Common myeloid progenitor, CD34-positive (primary cell): Measurements from ENCODE around the gene BCOR.

Source experiments
- CTCF ChIA-PET: fragments of 350-600 bp; sonication (Branson Sonifier 250); formaldehyde crosslinking; loops from one replicate; lab custom pipeline; 2021; ENCODE audit warnings: antibody characterized with exemption; lab: Charles Lee
- POLR2A ChIA-PET: fragments of 350-600 bp; sonication (Branson Sonifier 250); formaldehyde crosslinking; loops from one replicate; lab custom pipeline; 2021; ENCODE audit warnings: antibody characterized with exemption; lab: Charles Lee
- DNase-seq, 3 donors: peaks; one replicate each; pipeline versions ENCODE4 v3.0.0 to v3.0.0-alpha.2; 2013
- H3K27ac ChIP-seq, 2 experiments: 1 replicate in 1 of 2; 2 replicates in 1 of 2; pipeline ENCODE4 v1.7.0; 2013; ENCODE audit warnings: inconsistent platforms in 2 of 2, low read length in 2 of 2, mild to moderate bottlenecking in 2 of 2, low read depth in 1 of 2, moderate library complexity in 1 of 2; ENCODE audit not compliant: severe bottlenecking in 2 of 2, insufficient read depth in 1 of 2, poor library complexity in 1 of 2
- H3K27me3 ChIP-seq, 5 experiments: replicated peaks in 2 of 5; 1 replicate in 3 of 5; 2 replicates in 2 of 5; pipeline versions ENCODE4 v1.6.1 to v1.7.0; 2013; ENCODE audit warnings: low read length in 4 of 5, mild to moderate bottlenecking in 2 of 5, moderate library complexity in 2 of 5, inconsistent platforms in 1 of 5; ENCODE audit not compliant: insufficient read depth in 5 of 5, control insufficient read depth in 4 of 5
- H3K36me3 ChIP-seq, 4 experiments: 1 replicate in 2 of 4; 2 replicates in 2 of 4; pipeline versions ENCODE4 v1.6.1 to v1.7.0; 2013; ENCODE audit warnings: low read length in 3 of 4, control low read depth in 1 of 4, mild to moderate bottlenecking in 1 of 4; ENCODE audit not compliant: control insufficient read depth in 4 of 4, insufficient read depth in 4 of 4
- H3K4me1 ChIP-seq, 4 experiments: 1 replicate in 3 of 4; 2 replicates in 1 of 4; pipeline versions ENCODE4 v1.6.1 to v1.7.1; 2013; ENCODE audit warnings: low read length in 3 of 4, mild to moderate bottlenecking in 3 of 4, control low read depth in 1 of 4, inconsistent platforms in 1 of 4, moderate library complexity in 1 of 4; ENCODE audit not compliant: control insufficient read depth in 4 of 4, insufficient read depth in 4 of 4; ENCODE audit errors: control extremely low read depth in 1 of 4
- H3K4me3 ChIP-seq, 7 experiments: 1 replicate in 4 of 7; 2 replicates in 3 of 7; pipeline versions ENCODE4 v1.5.1 to v1.7.0; 2013; ENCODE audit warnings: mild to moderate bottlenecking in 7 of 7, low read length in 6 of 7, moderate library complexity in 6 of 7, inconsistent platforms in 2 of 7, low read depth in 2 of 7, control low read depth in 1 of 7; ENCODE audit not compliant: insufficient read depth in 4 of 7, control insufficient read depth in 1 of 7; ENCODE audit errors: extremely low read depth in 1 of 7
- H3K9me3 ChIP-seq, 5 experiments: 1 replicate in 4 of 5; 2 replicates in 1 of 5; pipeline versions ENCODE4 v1.6.1 to v1.7.1; 2013; ENCODE audit warnings: low read length in 4 of 5, mild to moderate bottlenecking in 2 of 5, inconsistent platforms in 1 of 5, low read depth in 1 of 5, moderate library complexity in 1 of 5; ENCODE audit not compliant: control insufficient read depth in 4 of 5, insufficient read depth in 2 of 5; ENCODE audit errors: control extremely low read depth in 1 of 5
- WGBS: methylation state at CpG from one replicate; pipeline ENCODE4 v1.1.5; 2013; ENCODE audit not compliant: insufficient coverage; 5-methylcytosine and 5-hydroxymethylcytosine counted together

Gene BCOR

DNA sequence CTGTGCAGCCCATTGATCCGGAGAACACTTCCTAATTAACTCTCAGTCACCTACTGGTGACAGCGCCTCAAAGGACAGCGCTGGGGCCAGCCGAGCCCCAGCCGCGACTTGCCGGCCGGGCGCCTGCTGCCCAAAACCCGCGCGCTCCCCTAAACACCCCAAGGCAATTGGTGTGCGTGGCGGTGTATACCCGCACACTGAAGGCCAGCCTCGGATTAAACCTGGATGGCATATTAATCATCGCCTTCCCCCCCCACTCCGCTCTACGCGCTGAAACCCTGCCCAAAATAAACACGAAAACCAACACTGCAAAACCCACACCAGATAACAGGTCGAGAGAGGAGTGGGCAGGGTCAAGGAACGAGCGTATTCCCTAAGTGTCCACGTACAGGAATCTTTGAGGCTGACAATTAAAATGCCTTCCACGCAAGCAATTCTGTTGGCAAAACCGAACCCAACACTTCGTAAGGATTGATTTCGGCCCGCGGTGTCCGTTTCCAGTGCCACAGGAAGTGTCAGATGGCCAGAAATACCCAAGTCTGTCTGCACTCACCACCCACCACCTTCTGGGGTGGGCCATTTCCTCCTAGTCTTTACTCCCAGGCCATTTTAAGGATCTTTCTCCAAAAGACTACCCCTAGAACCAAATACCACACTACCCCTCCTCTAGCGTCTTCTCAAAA, 2.7 kb downstream of the BCOR start:
- H3K27me3 ChIP-seq: peaks cover 0 to 83% (median 0%) of the 10 kb centered on the region in 5 experiments
- POLR2A ChIA-PET: interaction anchor here (0.5 to 1.1 kb wide), 2 partner anchors 81 to 83 kb away, joined by 3 to 4 read pairs; no protein-coding TSS in a partner anchor
- H3K4me3 ChIP-seq: peak overlapping the region; percentile 46 to 80 (median 71)
- no peak overlapping the region for H3K27ac ChIP-seq
- peak in 1 of 3 donors; percentile 12 for DNase-seq
- H3K9me3 ChIP-seq: peaks cover 0 to 5% (median 0%) of the 10 kb centered on the region in 5 experiments
- H3K4me1 ChIP-seq: peaks cover 5 to 53% (median 41%) of the 10 kb centered on the region in 4 experiments
- no peaks in the 10 kb centered on the region for H3K36me3 ChIP-seq
- WGBS: 1% methylated on average over 21 of the region's 33 CpGs
- CTCF ChIA-PET: no interaction called here

DNA sequence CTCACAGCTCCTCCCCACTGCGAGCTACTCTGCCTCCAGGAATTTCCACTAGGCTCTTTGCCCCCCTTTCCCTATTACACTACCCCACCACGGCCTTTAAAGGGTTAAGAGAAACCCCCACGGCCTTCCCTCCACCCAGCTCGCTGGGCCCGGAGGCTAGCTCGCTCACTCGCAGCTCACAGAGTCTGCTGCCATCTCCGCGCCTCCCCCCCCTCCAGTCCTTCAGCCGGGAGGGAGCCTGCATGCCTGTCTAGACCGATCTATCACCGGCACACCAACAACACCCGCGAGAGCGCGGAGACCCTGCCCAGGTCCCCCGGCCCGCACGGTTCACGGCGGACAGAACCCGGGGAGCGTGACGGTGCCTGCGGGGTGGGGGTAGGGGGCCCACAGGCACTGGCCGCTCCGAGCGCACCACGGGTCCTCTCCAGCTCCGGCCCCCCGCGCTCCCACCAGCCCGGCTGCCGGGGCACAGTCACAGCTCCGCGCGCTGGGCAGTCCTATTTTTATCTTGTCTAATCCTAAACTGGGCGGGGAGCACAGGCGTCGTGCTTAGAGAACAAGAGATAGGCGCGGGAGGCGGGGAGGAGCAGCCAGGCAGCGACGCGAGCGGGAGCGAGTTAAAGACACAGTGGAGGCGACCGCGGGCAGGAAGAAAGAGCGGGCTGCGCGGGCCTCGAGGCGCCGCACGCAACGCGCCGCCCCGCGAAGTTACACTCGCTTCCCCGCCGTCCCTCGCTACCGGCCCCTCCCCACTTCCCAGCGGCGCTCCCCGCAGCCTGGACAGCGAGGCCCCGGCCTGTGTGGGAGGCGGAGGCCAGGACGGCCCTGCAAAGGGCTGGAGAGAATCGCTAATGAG, 3.5 kb downstream of the BCOR start:
- H3K36me3 ChIP-seq: no peaks in the 10 kb centered on the region
- peak overlapping the region; percentile 46 to 80 (median 71) for H3K4me3 ChIP-seq
- H3K27ac ChIP-seq: no peak overlapping the region
- POLR2A ChIA-PET: interaction anchor here (1.0 to 1.1 kb wide), 2 partner anchors 60 to 80 kb away, joined by 3 to 4 read pairs; no protein-coding TSS in a partner anchor
- CTCF ChIA-PET: interaction anchor here (0.8 to 1.1 kb wide), 3 partner anchors 11 to 190 kb away, joined by 3 read pairs; no protein-coding TSS in a partner anchor
- peaks cover 0 to 5% (median 0%) of the 10 kb centered on the region in 5 experiments for H3K9me3 ChIP-seq
- peaks cover 0 to 83% (median 0%) of the 10 kb centered on the region in 5 experiments for H3K27me3 ChIP-seq
- 7% methylated on average over 52 of the region's 76 CpGs for WGBS
- peaks cover 0 to 52% (median 41%) of the 10 kb centered on the region in 4 experiments for H3K4me1 ChIP-seq
- peak in 2 of 3 donors; percentile 46 to 62 for DNase-seq

DNA sequence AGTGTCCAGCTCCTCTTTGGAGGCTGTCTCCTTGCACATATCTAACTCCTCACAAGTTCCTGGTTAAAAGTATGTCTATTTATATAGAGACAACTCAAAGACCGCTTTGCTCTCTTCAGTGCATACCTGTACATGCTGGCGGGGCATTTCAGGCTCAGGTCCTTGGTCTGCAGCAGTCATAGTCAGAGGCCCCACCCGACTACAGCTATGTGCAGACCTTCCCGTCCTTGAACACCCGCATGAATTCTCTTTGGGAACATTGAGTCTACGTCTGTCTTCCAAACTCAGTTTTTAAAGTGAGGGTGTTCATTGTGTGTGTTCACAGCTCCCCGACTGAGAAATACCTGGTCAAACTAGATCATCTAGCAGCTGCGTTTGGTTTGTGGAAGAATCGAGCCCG, 4.2 kb downstream of the BCOR start:
- Histone ChIP-seq H3K36me3 (no peaks in the 10 kb centered on the region), H3K4me3 (peak overlapping the region in 4 of 7 experiments; percentile 57 to 80 (median 74)), H3K27me3 (peaks cover 0 to 84% (median 0%) of the 10 kb centered on the region in 5 experiments), H3K27ac (no peak overlapping the region), H3K4me1 (peaks cover 0 to 53% (median 44%) of the 10 kb centered on the region in 4 experiments), H3K9me3 (peaks cover 0 to 5% (median 0%) of the 10 kb centered on the region in 5 experiments)
- POLR2A ChIA-PET: interaction anchor here (0.9 to 1.1 kb wide), 3 partner anchors 57 to 80 kb away, joined by 3 to 4 read pairs (median 3); no protein-coding TSS in a partner anchor
- WGBS: 64% methylated on average over 8 of the region's 10 CpGs
- no peak for DNase-seq
- CTCF ChIA-PET: interaction anchor here (0.8 to 1.1 kb wide), 3 partner anchors 11 to 189 kb away, joined by 3 read pairs; no protein-coding TSS in a partner anchor

DNA sequence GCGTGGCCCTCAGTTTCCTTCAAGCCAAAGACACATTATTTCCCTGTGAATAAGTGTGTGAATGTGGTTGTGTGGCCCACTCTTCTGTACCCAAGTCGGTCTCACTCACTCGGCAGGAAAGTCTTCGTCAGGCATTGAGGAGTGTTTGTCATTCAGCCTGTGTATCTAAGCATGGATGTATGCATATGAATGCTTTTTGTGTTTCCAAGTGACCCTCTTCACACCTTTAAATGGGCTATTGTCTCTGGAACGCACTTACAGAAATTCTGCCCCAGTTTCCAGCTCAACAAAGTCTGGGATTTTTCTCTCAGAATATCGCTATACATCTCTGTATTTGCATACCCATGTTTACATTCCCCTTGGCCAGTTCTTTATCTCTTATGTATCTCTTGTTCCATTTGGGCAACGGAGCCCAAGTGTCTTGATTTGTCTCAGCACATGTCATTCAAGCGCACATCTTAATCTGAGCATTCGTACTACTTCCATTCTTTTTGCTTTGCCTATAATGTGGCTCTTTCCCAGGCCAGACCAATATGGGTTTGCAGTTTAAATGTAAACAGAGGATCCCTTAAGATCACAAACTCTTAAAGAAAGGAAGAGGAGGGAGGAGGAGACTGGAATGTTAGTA, 4.8 kb downstream of the BCOR start:
- ChIA-PET POLR2A (interaction anchor here (0.9 kb wide), 1 partner anchor 57 kb away, joined by 3 read pairs; no protein-coding TSS in a partner anchor), CTCF (interaction anchor here (1.0 to 1.1 kb wide), 2 partner anchors 87 to 188 kb away, joined by 3 read pairs; no protein-coding TSS in a partner anchor)
- H3K27ac ChIP-seq: no peak overlapping the region
- peaks cover 0 to 87% (median 0%) of the 10 kb centered on the region in 5 experiments for H3K27me3 ChIP-seq
- H3K4me1 ChIP-seq: peaks cover 0 to 57% (median 45%) of the 10 kb centered on the region in 4 experiments
- no peaks in the 10 kb centered on the region for H3K36me3 ChIP-seq
- H3K9me3 ChIP-seq: peaks cover 0 to 5% (median 0%) of the 10 kb centered on the region in 5 experiments
- DNase-seq: no peak
- H3K4me3 ChIP-seq: no peak overlapping the region
- WGBS: 43% methylated on average over 4 of the region's 9 CpGs

DNA sequence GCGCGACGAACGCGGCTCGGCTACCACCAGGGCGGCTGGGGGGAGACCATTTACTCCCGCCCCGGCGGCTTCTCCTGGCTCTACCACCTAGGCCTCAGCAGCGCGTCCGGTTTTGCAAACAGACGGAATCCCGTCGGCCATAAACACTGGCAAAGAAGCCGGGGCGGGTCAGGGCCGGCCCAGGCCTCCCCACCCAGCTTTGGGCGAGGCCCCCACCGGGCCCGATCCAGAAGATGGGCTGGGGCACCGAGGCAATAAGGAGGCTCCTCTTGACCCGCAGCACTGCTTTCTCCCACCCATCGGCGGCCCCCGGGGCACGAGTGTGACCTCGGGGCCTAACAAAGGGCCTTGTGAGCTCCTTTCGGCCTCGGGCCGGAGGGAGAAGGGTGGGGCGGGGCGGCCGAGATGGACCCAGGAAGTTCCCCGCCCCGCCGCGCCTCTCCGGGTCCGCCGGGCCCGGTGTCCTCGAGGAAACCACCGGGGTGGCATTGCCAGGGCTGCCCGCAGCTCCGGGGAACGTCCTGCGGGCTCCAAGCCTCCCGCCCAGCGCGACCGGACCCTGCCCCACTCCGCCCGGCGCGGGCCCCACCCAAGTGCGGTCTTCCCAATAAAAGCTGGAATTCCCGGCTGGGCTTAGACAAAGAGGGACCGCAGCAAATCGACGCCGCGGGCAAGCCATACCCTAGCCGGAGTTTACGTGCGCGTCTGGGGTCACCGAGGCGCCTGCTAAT, 5.9 kb downstream of the BCOR start:
- no peak overlapping the region for H3K4me3 ChIP-seq
- H3K27me3 ChIP-seq: peaks cover 0 to 94% (median 0%) of the 10 kb centered on the region in 5 experiments
- 54% methylated on average over 45 of the region's 70 CpGs for WGBS
- peaks cover 0 to 5% (median 0%) of the 10 kb centered on the region in 5 experiments for H3K9me3 ChIP-seq
- H3K36me3 ChIP-seq: peaks cover 0 to under 1% (median 0%) of the 10 kb centered on the region in 4 experiments
- peaks cover 0 to 57% (median 46%) of the 10 kb centered on the region in 4 experiments for H3K4me1 ChIP-seq
- DNase-seq: no peak
- no peak overlapping the region for H3K27ac ChIP-seq
- ChIA-PET POLR2A (no interaction called here), CTCF (no interaction called here)

DNA sequence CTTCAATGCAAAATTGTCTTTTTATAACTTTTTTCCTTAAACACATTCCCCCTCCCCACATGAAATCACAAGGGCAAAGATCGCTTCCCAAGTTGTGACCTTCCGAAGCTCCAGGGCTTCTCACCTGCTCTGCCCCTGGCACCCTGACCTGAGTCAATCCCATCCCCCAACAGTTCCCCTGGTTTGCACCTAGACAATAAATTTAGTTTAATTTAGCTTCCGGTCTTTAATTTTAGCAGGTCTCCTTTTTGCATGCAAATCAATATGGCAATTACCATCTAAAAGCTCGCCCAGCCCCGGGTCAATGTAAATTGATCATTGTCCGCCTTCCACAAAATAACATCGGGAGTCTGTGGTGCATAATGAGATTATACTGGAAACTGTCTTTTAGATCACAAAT, 6.8 kb downstream of the BCOR start:
- WGBS: 74% methylated on average over 3 of the region's 7 CpGs
- DNase-seq: no peak
- ChIA-PET CTCF (no interaction called here), POLR2A (interaction anchor here (1.4 kb wide), 1 partner anchor 82 kb away, joined by 4 read pairs; no protein-coding TSS in a partner anchor)
- Histone ChIP-seq H3K4me3 (peak overlapping the region in 3 of 7 experiments; percentile 15 to 70 (median 55)), H3K4me1 (peaks cover 0 to 64% (median 53%) of the 10 kb centered on the region in 4 experiments), H3K9me3 (peaks cover 0 to 5% (median 0%) of the 10 kb centered on the region in 5 experiments), H3K27ac (no peak overlapping the region), H3K27me3 (peaks cover 0 to 97% (median 0%) of the 10 kb centered on the region in 5 experiments), H3K36me3 (peaks cover 0 to 2% (median 0%) of the 10 kb centered on the region in 4 experiments)
